HG03378 (cell line): ENCODE results near the gene CCNL2.
"Not testable (repeated sequence)": the region's sequence is repeated elsewhere in the genome, so short reads cannot be mapped to it uniquely, and the experiment has no call there.

Experiments used
- ATAC-seq: cut with Tn5 transposase; IDR thresholded peaks from one replicate; pipeline ENCODE4 v1.9.1; 2021; ENCODE audit warnings: mild to moderate bottlenecking, moderate library complexity; ENCODE audit not compliant: unreplicated experiment

CCNL2 gene

DNA sequence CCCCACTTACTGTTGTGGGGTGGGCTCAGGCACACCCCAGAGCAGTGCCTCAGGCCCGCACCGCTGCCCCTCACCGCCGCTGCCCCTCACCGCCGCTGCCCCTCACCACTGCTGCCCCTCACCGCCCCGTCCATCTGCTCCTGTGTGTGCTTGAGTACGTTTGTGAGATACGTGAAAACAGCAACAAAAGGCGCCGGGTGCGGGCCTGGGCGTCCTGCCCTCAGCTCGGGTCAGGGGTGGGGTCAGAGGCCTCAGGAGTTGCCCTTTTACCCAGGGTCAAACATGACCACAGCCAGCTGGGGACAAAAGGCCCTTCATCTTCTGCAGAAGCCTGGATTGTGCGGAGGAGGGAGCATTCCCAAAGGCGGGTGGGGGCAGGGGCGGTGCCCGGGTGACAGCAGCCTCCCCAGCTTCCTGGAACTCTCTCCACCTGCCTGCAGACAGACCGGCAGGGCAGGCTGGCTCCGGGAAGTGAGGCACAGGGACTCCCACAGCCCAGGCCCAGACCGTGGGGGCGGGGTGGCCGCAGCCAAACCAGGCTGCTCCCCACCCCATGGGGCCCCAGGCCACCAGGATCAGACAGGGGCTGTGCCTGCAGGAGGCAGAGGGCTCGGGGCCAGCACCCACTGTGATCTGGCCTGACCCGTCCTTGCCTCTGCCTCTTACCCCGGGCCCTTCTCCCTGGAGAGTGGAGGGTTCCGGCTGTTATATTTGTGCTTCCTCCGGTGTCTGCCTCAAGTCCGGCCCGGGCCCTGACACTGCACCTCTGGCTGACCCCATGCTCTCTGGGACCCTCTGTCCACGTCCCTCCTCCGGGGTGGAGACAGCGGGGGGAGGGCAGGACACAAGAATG is 34.0 kb upstream of the CCNL2 start:
- ATAC-seq = no peak

DNA sequence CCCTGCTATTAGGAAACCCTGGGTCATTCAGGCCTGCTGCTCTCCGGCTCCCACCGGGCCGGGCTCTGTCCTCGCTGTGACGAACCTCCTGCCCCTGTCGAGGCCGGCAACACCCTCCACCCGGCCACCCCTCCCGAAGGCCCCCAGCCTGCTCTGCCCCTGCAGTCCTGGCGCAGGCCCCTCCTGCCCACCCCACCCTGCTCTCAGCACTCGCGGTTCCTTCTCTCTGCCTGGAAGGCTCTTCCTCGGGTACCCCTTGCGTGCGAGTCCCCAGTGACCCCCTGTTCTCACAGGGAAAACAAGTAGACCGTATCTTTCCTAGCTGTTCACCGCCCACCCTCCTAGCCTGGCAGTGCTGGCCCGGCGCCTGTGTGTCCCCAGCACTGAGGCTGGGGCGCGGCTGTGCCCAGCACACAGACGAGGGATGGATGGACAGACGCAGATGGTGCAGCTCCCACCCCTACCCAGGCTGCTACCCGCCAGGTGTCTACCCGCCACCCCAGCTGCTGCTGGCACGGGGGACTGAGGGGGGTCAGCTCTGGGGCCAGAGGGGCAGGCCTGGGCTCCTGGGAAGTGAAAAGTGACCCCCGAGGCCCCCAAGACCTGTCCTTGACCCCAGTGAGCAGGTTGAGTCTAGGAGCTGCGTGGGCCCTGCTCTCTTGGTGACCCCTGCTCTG is 33.3 kb upstream of the CCNL2 start:
- ATAC-seq = no peak

DNA sequence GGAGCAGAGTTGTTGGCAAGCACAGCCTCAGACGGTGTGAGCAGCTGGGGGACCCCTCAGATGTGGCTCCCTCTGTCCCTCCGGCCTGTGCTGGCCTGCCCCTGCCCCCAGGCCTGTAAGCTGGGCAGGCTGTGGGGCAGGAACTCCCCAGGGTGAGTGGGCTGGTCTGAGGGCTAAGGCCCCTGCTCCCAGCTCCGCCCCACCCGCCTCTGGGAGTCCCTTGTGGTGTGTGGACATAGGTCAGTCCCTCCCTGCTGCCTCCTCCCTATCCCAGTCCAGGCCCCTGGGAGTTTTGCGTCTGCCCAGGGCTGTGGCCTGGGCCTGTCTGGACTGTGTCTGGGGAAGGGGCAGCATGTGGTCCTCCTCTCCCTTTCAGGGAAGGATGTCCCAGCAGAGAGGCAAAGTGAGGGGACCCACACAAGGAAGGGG is 32.7 kb upstream of the CCNL2 start:
- ATAC-seq = no peak

DNA sequence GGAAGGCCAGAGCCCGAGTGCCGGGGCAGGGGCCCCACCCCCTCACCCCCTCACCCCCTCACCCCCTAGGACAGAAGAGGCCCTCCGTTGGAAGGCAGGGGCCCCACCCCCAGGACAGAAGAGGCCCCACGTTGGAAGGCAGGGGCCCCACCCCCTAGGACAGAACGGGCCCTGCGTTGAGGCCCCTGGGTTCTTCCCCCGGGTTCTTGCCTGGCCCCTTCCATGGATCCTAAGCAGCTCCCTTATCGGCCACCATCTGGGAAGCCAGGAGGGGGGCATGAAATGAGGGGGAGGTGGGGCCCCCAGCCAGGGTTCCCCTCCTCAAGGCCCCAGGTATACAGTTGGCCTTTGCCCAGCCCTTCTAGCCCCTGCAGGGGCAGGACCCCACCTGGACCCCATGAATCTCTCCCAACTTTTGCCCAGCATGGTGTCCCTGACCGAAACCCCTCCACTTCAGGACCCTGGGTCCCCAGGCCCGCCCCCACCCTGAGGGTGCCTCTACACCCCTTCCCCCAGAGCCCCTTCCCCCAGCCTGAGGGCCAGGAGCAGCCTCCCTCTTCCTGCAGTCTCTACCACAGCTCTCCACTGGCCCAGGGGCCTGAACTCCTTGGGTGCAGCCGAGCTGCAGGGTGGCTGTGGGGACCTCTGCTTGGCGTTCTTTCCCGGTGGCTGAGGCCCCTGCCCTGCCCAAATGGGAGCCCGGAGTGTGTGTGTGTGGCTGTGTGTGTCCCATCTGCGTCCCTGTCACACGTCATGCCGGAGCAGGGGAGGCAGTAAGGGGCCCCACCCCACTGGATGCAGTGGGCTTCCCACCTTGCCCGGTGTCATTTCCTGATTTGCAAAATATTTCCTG is 32.1 kb upstream of the CCNL2 start:
- ATAC-seq = no peak

DNA sequence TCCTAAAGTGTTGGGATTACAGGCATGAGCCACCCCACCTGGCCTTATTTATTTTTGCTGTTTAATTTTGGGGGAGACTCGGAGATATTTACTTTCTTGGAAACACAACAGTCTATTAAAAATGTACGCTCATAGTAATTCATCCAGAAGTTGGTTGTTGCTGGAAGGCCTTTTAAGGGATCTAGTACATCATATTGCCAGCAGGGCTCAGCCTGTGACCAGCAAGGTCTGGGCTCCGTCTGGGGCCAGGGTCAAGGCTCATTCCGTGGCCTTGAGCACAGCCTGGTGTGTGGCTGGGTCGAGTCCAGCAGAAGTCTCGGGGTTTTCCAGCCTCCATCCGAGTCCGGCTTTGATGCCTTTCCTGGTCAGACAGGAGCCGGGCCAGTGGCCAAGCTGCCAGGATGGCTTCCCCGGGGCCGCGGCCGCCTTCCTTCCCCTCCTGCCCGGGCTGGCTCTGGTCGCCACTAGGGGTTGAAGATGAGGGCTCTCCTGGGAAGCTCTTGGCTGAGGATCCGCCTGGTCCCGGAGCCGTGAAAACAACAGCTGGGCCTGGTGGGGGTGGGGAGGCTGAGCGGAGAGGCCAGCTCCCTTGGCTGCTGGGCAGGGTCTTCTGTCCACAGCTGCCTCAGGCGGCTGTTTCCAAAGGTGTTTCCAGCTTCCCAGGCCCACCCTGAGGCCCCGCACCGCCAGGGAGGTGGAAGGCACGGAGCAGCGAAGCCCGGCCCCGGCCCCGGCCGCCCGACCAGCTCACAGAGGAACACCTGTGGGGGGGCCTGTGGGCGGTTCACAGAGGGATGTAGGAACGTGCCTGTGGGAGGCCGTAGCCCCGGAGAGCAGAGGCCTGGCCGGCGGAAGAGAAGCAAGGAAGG is 31.2 kb upstream of the CCNL2 start:
- no peak for ATAC-seq

DNA sequence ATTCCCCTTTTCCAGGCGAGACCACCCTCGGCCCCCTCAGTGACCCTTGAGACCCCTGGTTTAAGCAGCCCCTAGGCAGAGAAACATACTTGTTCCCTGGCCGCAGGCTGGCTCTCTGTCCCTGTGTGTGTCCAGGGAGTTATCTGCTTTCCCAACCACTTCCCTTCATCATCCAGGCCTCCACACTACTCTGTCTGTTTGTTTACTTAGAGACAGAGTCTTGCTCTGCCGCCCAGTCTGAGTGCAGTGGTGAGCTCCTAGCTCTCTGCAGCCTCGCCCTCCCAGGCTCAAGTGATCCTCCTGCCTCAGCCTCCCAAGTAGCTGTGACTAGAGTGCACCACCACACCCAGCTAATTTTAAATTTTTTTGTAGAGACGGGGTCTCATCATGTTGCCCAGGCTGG is 30.5 kb upstream of the CCNL2 start:
- ATAC-seq = no peak

DNA sequence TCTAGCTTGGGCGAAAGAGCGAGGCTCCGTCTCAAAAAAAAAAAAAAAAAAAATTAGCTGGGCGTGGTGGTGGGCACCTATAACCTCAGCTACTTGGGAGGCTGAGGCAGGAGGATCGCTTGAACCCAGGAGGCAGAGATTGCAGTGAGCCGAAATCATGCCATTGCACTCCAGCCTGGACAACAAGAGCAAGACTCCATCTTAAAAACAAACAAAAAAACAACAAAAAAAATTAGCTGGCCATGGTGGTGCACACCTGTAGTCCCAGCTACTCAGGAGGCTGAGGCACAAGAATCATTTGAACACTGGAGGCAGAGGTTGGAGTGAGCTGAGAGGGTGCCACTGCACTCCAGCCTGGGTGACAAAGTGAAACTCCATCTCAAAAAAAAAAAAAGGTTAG is 29.8 kb upstream of the CCNL2 start:
- ATAC-seq = not testable (repeated sequence)

DNA sequence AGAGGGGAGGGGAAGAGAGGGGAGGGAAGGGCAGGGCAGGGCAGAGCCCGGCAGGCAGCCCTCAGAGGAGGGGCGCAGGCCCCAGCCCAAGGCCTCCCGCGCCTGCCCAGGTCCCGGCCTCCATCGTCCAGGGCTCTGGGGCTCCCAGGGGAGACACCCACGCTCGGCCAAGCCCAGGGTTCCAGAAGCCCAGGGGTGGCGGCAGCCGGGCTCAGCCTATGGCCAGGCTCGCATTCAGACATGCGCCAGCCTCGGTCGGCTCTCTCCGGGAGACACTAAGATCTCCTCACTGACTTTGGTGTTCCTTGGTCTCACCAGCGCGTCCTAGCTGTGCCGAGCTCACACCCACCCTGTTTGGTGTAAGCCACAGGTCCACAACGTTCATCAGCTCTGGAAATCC is 29.0 kb upstream of the CCNL2 start:
- ATAC-seq = no peak

DNA sequence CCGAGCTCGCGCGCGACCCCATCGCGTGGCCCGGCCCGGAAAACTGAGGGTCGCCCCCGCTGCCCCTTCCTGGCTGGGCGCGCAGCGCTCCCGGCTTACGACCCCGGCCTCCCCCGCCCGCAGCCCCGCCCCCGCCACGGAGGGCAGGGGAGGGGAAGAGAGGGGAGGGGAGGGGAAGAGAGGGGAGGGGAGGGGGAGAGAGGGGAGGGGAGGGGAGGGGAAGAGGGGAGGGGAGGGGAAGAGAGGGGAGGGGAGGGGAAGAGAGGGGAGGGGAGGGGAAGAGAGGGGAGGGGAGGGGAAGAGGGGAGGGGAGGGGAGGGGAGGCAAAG is 28.6 kb upstream of the CCNL2 start:
- ATAC-seq = no peak

DNA sequence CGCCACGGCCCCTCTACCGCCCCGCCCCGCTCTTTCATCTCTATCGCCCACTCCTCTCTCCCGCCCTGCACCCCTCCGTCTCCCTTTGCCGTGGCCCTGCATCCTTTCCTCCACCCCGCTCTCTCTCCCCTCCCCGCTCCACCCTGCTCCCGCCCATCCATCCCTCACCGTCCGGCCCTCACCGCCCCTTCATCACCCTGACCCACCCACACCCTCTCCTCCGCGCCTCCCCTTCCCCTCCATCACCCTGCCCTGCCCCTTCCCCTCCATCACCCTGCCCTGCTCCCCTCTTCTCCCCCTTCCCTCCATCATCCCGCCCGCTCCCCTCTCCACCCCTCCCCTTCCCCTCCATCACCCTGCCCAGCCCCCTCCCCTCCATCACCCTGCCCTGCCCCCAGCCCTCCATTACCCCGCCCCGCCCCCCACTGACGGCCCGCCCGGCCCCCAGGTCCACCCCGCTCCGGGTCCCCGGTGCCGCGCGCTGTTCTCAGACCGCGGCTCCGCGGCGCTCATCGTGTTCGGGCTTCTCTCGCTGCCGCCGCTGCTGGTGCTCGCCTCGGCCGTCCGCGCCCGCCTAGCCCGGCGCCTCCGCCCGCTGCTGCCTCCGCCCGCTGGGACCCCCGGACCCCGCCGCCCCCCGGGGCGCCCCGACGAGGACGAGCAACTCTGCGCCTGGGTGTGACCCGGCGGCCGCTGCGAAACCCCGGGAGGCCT is 28.1 kb upstream of the CCNL2 start:
- no peak for ATAC-seq

DNA sequence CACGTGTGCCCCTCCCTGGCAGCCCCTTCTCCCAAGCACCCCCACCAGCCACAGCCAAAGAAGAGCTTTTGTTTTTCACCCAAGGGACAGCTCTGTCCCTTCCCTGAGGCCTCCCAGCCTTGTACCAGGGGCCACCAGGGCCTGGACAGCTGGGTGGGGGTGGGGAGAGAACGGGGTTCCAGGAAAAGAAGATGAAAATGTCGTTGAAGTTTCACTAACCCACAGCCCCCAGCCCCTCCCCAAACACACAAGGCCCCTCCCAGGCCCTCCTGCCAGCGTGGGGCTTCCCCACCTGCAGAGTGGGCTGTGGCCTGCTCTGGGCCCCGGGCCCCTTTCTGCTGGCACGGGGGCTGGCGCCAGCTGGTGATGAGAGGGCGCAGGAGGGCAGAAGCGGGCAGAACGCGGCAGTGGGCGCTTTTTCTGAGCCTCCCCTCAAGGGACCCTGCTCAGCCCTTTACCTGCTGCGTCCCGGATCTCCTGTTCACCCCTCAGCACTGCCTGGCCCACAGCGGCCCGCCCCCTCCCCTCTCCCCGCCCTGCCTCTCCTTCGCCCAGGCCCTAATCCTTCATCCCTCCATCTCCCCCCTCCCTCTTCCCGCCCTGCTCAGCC is 27.5 kb upstream of the CCNL2 start:
- ATAC-seq = no peak

DNA sequence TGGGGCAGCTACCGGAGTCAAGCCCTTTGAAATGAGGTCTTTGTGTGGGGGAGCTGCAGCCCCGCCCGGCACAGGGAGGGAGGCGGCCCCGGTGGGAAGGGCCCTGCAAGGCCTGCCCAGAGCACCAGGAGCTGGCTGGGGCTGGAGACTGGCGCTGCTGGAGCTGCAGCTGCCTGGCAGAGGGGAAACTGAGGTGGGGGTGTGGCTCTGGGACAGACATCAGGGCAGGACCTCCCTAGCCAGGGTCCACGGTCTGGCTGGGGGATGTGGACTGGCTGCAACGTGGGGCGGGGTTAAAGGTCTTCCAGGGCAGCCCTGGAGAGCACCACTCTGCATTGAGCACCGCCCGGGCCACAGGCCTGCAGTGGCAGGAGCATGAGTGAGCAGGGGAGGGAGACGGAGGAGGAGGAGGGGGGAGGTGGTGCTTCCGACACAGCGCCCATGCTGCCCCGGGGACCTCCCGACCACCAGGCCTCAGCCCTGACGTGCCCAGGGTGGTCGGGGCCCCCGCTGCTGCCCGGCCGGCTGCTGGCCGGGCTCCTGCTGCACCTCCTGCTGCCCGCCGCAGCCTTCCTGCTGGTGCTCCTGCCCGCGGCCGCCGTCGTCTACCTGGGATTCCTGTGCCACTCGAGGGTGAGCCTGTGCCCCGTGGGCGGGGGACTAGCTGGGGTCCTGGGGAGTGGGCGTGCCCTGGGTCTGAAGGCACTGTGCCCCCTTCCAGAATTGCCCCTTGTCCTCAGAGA is 26.8 kb upstream of the CCNL2 start:
- no peak for ATAC-seq

DNA sequence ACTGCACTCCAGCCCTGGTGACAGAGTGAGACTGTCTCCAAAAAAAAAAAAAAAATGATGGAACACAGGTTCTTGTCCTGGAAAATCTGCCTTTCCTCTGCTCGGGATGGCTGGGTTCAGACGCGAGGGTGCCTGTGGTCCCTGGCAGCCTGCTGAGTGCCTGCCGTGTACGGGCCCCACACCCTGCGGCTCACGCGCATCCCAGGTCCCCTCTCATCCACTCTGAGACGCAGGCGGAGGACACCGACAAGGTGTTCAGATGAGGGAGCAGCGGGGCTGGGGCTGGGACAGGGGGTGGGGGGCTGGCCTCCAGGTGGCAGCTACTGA is 26.3 kb upstream of the CCNL2 start:
- ATAC-seq = no peak

DNA sequence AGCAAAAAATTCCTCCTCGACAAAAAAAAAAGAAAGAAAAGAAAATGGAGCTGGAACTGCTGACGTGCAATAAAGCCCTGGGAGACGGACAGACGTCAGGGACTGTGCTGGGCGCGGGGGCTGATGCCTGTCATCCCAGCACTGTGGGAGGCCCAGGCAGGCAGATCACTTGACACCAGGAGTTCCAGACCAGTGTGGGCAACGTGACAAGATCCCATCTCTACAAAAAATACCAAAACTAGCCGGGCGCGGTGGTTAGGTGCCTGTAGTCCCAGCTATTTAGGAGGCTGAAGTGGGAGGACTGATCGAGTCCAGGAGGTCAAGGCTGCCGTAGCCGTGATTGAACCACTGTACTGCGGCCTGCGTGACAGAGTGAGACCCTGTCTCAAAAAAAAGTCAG is 25.6 kb upstream of the CCNL2 start:
- ATAC-seq = no peak

DNA sequence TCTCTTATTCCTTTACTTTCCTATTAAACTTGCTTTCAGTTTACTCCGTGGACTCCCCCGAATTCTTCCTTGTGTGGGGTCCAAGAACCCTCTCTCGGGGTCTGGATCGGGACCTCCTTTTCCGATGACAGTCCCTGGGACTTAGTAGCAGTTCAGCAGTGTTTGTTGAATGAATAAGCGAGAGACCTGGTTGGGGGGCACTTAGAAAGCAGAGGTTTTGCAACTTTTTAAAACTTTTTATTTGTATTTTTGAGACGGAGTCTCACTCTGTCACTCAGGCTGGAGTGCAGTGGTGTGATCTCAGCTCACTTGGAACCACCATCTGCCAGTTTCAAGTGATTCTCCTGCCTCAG is 24.1 kb upstream of the CCNL2 start:
- ATAC-seq = no peak

DNA sequence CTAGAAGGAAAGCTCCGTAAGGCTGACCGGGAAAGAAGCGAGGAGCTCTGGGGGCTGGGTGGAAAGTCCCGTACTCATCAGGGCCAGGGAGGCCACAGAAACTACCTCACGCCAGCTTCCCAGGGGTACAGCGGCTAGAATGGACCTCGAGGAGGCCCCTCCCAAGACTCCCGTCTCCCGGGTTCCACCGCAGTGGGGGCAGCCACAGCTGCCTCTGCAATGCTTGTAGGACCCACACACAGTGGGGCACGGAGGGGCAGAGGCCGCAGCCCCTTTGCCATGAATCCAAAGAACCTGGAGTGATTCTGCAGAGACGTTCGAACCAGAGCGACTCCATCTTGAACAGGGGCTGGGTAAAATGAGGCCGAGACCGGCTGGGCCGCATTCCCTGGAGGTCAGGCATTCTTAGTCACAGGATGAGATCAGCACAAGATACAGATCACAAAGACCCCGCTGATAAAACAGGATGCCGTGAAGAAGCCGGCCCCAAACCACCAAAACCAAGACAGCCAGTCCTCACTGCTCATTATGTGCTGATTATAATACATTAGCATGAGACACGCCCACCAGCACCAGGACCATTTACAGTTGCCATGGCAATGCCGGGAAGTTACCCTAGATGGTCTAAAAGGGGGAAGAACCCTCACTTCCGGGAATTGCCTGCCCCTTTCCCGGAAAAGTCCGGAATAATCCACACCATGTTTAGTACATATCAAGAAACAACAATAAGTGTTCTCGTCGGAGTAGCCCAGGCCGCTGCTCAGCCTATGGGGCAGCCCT is 23.5 kb upstream of the CCNL2 start:
- ATAC-seq = no peak

DNA sequence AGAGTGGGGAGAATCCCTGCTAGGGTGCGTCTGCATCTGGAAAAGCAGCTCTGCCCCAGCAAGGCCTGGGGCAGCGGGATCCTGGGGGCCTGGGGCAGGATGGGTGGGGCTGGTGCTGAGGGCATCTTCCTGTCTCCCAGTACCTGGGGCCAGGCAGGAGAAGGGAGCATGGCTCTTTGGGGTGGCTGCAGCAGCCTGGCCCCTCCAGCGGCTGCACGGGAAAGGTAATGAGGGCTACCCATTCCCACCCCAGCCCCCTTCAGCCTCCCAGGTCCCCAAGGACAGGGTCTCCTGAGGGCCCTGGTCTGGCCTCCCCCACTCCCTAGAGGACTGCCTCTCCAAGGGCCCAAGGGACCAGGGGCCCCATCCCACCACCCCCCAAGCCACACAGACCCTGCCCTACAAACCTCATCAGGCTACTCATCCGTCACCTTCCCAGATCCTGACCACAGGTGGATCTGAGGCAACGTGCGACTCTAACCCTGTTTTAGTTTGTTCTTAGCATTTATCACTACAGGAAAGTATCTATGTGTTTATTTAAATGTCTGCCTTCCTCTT is 22.9 kb upstream of the CCNL2 start:
- no peak for ATAC-seq
